NOMO-1 treated with dmso at 0.1 percent for 144 hours (cell line): ENCODE measurements around the gene BEGAIN.

Experiments
- DNase-seq: peaks from one replicate; lab custom pipeline; 2025; ENCODE audit not compliant: unreplicated experiment; lab: John Stamatoyannopoulos, UW

BEGAIN gene, protein sequence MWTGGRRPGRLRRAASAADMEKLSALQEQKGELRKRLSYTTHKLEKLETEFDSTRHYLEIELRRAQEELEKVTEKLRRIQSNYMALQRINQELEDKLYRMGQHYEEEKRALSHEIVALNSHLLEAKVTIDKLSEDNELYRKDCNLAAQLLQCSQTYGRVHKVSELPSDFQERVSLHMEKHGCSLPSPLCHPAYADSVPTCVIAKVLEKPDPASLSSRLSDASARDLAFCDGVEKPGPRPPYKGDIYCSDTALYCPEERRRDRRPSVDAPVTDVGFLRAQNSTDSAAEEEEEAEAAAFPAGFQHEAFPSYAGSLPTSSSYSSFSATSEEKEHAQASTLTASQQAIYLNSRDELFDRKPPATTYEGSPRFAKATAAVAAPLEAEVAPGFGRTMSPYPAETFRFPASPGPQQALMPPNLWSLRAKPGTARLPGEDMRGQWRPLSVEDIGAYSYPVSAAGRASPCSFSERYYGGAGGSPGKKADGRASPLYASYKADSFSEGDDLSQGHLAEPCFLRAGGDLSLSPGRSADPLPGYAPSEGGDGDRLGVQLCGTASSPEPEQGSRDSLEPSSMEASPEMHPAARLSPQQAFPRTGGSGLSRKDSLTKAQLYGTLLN

DNA sequence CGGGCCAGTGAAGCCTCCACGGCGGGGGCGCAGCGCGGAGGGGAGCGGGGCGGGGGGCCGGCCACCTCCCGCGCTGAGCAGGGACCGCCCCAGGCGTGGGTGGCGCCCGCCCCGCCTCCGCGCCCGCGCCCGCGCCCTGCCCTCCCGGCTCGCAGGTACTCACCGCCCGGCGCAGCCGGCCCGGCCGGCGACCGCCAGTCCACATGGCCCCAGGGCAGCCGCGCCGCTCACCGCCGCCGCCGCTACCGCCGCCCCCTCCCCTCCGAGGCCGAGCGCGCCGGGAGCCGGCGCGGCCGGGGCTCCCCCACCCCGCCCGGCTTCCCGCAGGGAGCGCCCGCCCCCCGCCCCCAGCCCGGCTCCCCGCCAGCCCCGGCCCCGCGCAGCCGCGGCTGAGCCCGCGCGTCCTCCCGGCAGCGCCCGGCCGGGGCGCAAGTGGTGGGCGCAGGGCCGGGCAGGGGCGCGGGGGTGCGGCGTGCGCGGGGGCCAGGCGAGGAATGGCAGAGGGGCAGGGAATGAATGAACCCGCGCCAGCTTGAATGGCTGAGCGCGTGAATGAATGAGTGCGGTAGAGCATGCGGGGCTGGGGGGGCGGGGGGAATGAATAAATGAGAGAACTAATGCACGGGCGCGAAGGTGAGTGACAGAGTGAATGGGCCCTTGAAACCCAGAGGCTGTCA lies at the start of gene BEGAIN:
Gene BEGAIN, minus strand, starts transcription at position 332 of the 677 bp plus-strand sequence. Its CDS starts 127 bp downstream, at position 205.
- DNase-seq = peak; percentile 18

DNA sequence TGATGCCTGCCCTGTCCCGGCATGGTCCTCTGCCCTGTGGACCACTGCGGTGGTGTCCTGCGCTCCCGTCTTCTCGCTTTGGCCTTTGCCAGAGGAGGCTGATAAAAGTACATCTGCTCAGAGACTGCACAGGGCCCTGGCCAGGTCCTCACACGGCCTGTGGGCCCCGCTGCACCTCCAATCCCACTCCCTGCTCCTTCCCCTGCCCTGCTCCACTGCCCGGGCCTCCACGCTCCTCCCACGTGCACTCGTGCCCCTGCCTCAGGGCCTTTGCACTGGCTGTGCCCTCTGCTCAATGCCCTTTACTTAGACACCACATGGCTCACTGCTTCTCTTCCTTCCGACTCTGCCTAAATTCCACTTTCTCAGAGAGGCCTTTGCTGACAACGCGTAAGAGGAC lies 49.3 kb upstream of the BEGAIN start:
- DNase-seq = no peak

DNA sequence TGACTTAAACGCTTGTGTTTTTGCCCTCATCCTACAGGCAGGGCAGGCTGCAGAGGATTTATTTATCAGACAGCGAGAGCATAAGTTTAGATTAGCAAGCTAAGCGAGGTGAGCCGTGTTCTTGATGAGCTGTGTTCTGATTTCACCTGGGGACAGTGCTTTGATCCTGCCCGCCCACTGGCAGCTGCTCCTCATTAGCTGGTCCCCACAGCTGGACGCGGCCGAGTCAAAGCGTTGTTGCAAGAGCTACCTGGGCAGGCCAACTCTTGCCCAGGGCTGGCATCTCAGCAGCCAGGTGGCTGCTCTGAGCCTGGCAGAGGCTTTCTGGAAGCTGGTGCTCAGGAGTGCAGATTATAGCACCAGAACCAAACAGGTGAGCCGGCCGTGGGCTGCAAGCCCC lies 46.8 kb upstream of the BEGAIN start:
- DNase-seq = no peak

DNA sequence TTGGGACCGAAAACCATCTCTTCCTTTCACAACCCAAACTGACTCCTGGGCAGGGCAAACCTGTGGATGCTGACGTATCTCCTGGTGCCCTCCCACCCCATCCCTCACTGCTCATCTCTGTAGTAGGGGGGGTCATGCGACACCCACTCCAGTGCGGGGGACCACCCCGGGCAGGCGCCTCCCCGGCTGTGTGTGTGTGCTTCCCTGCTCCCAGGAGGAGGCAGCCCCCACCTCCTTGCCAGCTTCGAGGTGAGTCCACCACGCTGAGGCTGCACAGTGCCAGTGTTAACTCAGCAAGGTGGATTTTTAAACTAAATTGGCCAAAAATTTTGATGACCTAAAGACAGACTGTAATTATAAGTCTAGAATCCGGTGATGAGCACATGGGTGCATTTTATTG lies 46.2 kb upstream of the BEGAIN start:
- no peak for DNase-seq

DNA sequence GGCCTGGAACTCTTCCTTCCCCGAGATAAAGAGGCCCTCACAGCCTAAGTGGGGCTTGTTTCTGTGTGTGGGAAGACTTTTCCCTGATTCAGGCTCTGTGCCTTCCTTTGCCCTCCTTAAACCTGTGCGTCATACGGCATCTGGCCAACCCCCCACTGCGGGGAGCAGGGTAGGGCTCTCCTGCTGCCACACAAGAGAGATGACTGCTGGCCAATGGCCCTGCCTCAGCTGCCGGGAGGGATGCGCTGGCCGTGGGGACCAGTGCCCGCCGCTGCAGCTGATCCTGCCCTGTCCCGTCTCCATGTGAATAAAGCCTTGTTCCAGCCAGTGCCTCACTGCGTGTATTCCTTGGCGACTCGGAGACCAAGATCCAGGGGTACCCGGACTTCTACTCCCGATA lies 42.5 kb upstream of the BEGAIN start:
- no peak for DNase-seq

DNA sequence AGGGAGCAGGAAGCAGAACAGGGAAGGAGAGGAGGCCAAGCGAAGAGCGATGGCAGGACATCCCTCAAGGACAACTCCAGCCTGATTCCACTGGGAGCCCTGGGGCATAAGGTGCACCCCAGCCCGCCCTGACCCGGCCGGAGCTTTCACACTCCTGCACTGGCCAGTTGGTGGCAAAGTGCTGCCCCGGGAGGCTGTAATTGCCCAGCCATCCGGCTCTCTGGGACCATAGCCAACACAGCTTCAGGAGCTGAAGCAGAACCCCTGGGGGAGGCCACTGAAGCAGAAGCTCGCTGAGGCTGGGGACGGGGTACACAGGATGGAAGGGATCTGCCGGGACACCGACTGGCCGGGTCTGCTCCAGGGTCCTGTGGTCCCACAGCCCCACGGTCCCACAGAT lies 41.9 kb upstream of the BEGAIN start:
- DNase-seq = no peak

DNA sequence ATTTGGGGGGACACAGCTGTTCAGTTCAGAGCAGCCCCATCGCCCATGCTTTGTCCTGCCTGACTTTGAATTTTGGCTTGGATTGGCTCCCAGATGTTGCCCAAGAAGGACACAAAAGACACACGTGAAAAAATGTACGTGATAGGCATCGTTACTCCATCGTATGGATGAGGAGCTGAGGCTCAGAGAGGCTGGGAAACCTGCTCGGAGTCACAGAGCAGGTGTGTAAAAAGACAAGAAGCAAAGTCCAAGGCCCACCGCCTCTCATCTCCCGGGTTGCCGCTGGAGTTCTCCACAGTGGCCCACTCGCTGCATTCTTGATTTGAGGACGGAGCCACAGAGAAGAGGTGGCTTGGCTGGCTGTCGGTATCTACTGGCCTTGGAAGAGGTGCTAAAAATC lies 41.0 kb upstream of the BEGAIN start:
- no peak for DNase-seq

DNA sequence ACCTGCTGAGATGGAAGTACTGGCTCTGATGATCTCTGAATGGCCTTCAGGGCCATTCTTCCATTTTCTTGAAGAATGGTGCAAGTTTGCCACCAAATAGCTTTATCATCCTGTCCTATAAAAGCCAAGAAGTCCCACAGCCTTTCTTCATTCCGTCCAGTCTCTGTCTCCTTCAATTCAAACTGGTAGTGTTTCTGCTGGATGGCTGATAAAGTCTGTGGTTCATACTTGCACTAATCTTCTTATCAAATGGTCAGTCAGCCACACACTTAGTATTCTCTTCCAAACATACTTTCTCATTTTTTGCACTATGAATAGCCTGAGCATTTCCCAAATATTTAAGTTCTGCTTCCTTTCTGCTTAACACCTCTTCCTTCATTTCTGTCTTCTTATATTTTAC lies 39.4 kb upstream of the BEGAIN start:
- no peak for DNase-seq

DNA sequence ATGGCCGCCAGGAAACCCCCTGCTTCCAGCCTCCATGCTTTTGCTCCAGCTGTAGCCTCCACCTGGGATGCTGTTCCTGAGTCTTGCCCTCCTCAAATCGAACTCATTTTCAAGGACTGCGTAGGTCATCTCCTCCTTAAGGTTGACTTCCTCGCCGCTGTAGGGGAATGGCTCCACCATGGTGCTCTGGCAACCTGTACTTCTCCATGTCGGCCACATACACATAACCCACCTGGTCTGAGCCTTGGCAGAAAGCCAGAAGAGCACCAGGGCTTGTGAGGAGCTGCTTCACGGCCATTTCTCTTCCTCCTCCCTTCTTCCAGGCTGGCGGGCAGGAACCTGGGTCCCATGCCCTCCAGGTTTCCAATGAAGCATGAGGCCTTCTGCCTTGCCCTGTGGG lies 36.7 kb upstream of the BEGAIN start:
- no peak for DNase-seq

DNA sequence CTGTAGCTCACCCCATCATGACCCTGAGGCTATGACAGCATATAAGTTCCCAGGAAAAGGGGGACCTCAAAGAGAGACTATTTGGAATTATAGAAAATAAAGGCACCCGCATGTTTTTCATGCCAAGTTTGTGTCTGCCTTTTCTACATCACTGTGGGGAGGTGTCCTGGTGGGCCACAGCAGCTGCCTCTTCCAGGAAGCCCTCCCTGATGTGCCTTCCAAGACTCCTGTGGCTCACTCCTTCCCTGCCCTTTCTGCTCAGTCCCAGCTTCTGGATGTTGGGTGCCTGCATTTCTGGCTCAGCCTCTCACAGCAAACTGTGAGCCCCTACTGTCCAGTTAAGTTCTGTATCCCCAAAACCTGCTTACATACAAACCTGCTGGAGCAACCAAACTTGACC lies 36.3 kb upstream of the BEGAIN start:
- no peak for DNase-seq

DNA sequence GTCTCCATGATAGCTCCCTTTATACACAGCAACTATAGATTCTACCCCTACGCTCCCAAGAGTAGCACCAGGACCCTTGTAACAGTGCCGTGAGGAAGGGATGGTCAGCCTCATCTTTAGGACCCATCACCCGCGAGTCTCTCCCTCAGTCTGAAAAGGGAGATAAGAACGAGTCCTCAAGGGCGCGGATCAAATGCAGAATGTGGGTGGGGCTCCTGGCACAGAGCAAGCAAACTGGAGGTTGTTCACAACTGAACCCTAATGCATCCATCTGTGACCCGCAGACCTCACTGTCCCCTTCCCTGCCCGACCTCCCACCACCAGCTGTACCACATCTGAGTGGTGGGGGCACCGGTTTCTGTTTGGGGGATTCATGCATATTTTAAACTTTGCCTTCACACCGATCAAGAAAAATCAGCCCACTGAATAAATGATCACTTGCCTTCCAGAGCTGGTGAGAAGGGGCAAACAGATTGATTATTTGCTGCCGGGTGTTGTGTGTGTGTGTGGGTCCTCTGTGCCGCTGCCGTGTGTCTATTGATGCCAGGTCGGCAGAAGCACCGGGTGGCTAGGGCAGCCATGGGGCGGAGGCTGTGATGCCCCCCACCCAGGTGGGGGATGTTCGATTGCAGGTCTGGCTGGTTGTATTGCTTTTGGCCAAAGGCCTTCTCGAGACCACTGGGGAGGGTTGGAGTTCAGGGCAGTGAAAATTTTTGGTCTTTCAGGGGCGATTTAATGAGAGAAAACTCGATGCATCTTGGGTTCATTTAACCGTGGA lies 35.7 kb upstream of the BEGAIN start:
- DNase-seq = no peak

DNA sequence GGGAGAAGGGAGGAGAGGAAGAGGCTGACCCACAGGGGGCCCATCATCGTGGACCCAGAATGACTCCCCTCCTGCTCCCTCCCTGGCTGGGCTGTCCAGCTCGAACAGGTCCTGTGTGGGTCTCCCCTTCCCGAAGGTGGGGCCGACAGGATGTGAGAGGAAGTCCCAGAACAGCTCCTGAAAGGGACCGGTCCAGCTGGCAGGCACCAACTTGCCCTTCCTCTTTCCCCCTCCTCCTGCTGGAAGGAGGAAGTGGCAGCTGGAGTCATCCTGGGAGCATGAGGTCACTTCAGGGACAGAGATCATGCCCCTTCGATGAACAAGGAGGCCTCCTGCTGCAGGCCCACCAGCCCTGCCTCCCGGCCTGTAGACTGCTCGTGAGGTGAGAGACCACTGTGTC lies 35.0 kb upstream of the BEGAIN start:
- no peak for DNase-seq

DNA sequence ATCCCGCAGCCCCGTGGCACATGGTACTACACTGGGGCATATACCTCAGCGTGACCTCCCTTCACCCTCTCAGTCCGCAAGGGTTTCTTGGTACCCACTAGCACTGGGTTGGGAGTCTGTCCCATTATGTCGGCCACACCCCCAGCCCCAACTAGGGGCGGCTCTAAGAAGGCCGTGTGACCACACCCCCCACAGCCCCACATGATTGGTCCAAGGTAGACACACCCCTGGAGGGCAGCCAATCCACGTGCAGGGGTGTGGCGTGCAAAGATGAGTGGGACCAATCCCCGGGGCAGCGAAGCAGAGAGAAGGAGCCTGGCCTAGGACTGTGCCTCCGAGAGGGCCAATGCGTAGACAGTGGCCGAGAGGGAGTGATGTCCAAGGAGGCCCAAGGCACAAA lies 34.6 kb upstream of the BEGAIN start:
- DNase-seq = no peak

DNA sequence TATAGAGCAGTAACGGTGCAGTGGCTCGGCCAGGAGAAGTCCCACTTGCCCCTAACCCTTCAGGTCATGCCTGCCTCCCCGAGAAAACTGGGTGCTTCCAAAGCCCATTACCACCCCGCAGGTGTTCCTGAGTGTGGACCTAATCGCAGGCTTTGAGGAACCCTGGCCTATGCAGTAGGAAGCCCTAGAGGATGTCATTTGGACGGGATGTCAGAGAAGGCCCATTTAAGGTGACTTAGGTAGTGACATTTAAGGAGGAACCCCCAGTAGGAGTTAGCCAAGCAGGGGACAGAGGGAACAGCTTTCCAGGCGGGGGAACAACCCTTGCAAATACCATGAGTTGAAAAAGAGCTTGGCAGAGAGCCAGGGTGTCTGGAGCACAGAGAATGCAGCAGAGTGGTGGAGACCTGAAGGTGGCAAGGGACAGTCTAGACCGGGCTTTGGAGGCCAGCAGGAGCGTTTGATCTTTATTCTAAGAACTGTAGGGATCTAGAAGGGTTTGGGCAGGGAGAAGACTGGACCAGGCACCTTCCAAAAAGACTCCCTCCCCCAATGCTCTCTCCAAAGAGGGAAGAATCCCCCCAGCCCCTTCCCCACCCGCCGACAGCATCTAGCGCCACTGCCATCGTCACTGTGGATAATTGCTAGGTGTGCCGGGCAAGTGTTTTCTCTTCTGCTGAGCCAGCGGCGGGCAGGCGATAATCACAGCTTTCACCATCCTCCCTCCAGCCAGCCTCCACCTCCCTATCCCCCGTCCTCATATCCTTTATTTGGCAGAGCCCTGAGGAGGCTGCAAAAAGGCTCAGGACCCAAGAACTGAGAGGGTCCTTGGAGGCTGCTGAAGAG lies 33.3 kb upstream of the BEGAIN start:
- DNase-seq = no peak

DNA sequence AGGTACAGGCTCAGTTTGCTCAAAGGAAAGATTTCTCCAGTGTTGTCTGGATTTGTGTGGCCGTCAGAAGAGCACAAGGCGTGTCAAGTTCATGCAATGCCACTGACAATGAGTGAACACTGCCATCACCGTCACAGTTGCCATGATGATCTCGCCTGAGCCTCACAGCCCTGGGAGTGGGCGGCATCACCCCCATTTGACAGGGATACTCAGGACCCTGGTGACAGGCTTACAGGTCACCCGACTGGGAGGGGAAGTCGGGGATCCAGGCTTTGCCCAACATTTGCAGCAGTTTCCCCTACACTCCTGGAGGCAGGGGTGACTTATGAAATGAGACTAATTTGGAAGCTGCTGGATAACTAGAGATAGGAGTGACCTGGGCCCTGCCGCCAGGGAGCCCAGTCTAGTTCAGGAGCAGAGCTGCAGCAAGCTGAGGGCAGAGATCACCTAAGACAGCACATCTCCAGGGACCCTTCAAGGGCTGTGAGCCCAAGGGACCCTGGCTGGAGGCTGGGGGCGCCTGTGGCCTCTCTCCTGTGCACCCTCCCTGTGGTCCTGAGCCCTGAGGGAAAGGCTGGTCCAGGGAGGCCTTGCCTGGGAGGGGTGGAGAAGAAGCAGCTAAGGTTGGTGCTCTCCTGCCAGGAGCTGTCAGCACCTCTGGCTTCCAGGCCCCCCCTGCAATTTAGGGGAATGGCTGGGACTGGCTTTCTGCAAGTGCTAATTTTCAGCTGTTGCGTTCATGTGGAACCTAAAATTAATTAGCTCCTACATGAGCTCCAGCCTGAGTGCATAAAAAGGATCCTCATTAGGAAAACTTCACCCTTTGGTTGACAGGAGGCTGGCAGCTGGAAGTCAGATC lies 32.4 kb upstream of the BEGAIN start:
- no peak for DNase-seq

DNA sequence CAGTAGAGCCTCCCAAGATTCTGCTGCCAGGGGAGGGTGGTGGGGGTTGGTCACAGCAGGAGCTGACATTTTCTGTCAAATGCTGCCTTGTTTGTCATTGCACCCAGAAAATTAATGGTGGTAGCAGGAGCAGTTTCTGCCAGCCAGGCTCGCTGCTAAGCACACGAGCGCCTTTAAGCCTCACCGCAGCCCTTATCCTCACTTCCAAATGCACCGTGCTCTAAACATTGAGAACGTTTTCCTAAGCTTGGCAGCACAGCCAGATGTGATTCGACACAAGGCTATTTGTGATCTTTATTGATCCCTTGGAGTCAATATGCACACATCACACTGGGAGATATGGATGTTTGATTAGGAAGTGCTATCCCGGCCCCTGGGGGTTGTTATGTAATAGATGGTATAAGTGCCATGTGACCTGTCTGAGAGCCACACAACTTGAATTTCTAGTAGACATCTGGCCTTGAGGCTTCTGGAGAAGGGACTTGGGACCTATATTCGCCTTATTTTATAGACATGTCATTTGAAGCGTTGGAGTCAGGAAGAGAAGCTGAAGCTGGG lies 31.6 kb upstream of the BEGAIN start:
- no peak for DNase-seq

DNA sequence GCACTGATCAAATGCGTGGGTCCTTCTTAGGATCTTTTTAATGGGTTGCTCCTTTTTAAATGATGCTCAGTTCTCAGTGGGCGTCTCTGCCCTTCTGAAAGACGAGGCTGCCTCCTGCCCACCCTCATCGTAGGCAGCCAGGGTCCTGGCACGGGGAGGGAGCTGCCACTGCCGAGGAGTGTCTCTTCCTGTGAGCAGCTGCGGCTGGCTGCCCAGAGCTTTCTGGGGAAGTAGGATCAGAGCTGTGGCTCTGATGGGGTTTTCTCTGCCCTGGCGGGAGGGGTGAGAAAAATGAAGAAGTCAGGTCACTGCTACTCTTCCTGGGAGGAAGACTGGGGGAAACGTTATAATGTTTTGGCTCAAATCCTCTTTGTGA lies 31.1 kb upstream of the BEGAIN start:
- peak; percentile 51 for DNase-seq

DNA sequence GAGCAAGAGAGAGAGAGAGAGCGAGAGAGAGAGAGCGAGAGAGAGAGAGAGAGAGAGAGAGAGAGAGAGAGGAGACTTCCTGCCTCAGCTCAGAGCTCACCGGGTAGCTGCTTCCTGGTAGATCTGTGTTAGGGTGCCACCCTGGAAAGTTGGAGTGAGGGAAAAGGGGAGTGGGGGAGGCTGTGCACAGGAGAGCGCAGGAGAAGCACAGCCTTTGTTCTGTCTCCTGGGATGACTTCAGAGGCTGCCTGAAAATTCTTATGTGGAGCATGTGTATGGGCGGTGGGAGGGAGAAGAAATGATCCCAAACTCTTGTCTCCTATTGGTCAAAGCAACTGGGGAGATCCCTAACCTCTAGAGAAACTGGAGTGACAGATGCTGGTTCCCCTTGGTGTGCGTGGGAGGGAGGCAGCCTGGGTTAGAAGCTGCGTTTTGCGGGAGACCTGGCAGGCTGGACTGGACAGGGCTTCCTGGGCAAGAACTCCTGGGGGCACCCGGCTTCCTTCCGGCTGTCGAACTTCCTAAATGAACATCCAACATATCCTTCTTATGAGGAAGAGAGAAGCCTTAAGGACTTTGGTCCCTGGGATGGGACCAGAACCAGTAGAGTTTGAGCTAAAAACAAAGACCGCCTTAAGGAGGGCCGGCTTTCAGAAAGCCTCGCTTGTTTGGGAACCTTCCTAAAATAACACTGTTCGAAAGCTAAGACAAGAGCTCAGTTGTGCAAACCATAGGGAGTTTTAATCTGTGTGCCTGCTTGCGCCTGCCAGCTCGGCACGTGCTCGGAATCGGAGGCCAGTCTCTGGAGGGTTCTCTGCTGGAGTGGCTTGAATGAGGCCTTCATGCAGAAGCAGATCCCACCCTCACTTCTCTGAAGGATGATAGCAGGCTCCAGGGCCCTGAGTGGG lies 30.4 kb upstream of the BEGAIN start:
- DNase-seq = no peak
